Stimulated activated naive B cell treated with anti-CD40 and anti-IgM and Interleukin-4, amounts not matched to agents 10 μg/mL and 1 μg/mL and 100 μg/mL, for 72 hours (primary cell): ENCODE measurements around the gene CTXN2.

Experiments used
- ATAC-seq, 2 donors: fragments of 150-1000 bp; cut with Tn5 transposase; replicated peaks; 2 replicates each; pipeline ENCODE4 v1.10.0; 2021; ENCODE audit warnings: moderate library complexity in 1 of 2
- DNase-seq: peaks from one replicate; pipeline ENCODE4 v3.0.0; 2021
- H3K27ac Mint-ChIP-seq: one replicate; pipeline ENCODE4 v1.8.0; 2022; ENCODE audit warnings: mild to moderate bottlenecking, mixed read lengths
- H3K27me3 Mint-ChIP-seq, 2 donors: one replicate each; pipeline ENCODE4 v1.8.0; 2022; ENCODE audit warnings: mixed read lengths in 2 of 2
- H3K36me3 Mint-ChIP-seq, 2 donors: one replicate each; pipeline ENCODE4 v1.8.0; 2022; ENCODE audit warnings: mixed read lengths in 2 of 2, mild to moderate bottlenecking in 1 of 2
- H3K4me1 Mint-ChIP-seq, 2 donors: one replicate each; pipeline ENCODE4 v1.8.0; 2022; ENCODE audit warnings: mixed read lengths in 2 of 2, mild to moderate bottlenecking in 1 of 2
- H3K4me3 Mint-ChIP-seq, 2 donors: one replicate each; pipeline ENCODE4 v1.8.0; 2022; ENCODE audit warnings: mild to moderate bottlenecking in 2 of 2, mixed read lengths in 2 of 2, moderate library complexity in 1 of 2
- H3K9me3 Mint-ChIP-seq, 2 donors: one replicate each; pipeline ENCODE4 v1.8.0; 2022; ENCODE audit warnings: mixed read lengths in 2 of 2, mild to moderate bottlenecking in 1 of 2

CTXN2 gene

GRCh38 chr15:48178648-48178931 lies 12.9 kb upstream of the CTXN2 start:
- peaks cover 7 to 16% of the 10 kb centered on the region in 2 donors for H3K4me1 Mint-ChIP-seq
- H3K36me3 Mint-ChIP-seq: peaks cover 4 to 10% of the 10 kb centered on the region in 2 donors
- H3K27ac Mint-ChIP-seq: no peak overlapping the region
- peaks cover 12 to 15% of the 10 kb centered on the region in 2 donors for H3K27me3 Mint-ChIP-seq
- ATAC-seq (no peak), DNase-seq (no peak)
- peak overlapping the region; percentile 56 to 72 for H3K4me3 Mint-ChIP-seq
- H3K9me3 Mint-ChIP-seq: peaks cover 0 to 1% of the 10 kb centered on the region in 2 donors

- Mint-ChIP-seq H3K27ac (no peak overlapping the region), H3K9me3 (no peaks in the 10 kb centered on the region), H3K4me3 (no peak overlapping the region), H3K36me3 (no peaks in the 10 kb centered on the region), H3K27me3 (peaks cover 27 to 35% of the 10 kb centered on the region in 2 donors), H3K4me1 (no peaks in the 10 kb centered on the region)
- no peak for DNase-seq
- no peak for ATAC-seq
Measured at GRCh38 chr15:48182749-48183148, 8.7 kb upstream of the CTXN2 start.

GRCh38 chr15:48185529-48185928 lies 5.9 kb upstream of the CTXN2 start:
- no peaks in the 10 kb centered on the region for H3K9me3 Mint-ChIP-seq
- H3K4me1 Mint-ChIP-seq: no peaks in the 10 kb centered on the region
- H3K36me3 Mint-ChIP-seq: no peaks in the 10 kb centered on the region
- H3K27me3 Mint-ChIP-seq: peaks cover 23 to 31% of the 10 kb centered on the region in 2 donors
- H3K4me3 Mint-ChIP-seq: no peak overlapping the region
- H3K27ac Mint-ChIP-seq: no peak overlapping the region
- no peak for ATAC-seq
- DNase-seq: no peak

GRCh38 chr15:48186271-48186670 lies 5.2 kb upstream of the CTXN2 start:
- Mint-ChIP-seq H3K27me3 (peaks cover 30 to 37% of the 10 kb centered on the region in 2 donors), H3K36me3 (no peaks in the 10 kb centered on the region), H3K4me3 (no peak overlapping the region), H3K4me1 (peaks cover 2 to 6% of the 10 kb centered on the region in 2 donors), H3K9me3 (peaks cover 2 to 4% of the 10 kb centered on the region in 2 donors), H3K27ac (no peak overlapping the region)
- DNase-seq (no peak), ATAC-seq (no peak)

- DNase-seq (no peak), ATAC-seq (peak in 1 of 2 donors; percentile 19)
- H3K4me3 Mint-ChIP-seq: peak overlapping the region; percentile 46 to 71
- peaks cover 7 to 12% of the 10 kb centered on the region in 2 donors for H3K4me1 Mint-ChIP-seq
- no peak overlapping the region for H3K27ac Mint-ChIP-seq
- H3K9me3 Mint-ChIP-seq: peaks cover 5 to 7% of the 10 kb centered on the region in 2 donors
- H3K36me3 Mint-ChIP-seq: no peaks in the 10 kb centered on the region
- peaks cover 35 to 42% of the 10 kb centered on the region in 2 donors for H3K27me3 Mint-ChIP-seq
Measured at GRCh38 chr15:48190932-48191573, 412 bp upstream of the CTXN2 start.

- no peaks in the 10 kb centered on the region for H3K4me1 Mint-ChIP-seq
- H3K27ac Mint-ChIP-seq: no peak overlapping the region
- DNase-seq: no peak
- H3K9me3 Mint-ChIP-seq: no peaks in the 10 kb centered on the region
- peak in 1 of 2 donors; percentile 46 for ATAC-seq
- peaks cover 16 to 35% of the 10 kb centered on the region in 2 donors for H3K27me3 Mint-ChIP-seq
- no peak overlapping the region for H3K4me3 Mint-ChIP-seq
- H3K36me3 Mint-ChIP-seq: no peaks in the 10 kb centered on the region
Measured at GRCh38 chr15:48202068-48202467, 10.6 kb downstream of the CTXN2 start.

- H3K27me3 Mint-ChIP-seq: peaks cover 7 to 36% of the 10 kb centered on the region in 2 donors
- H3K9me3 Mint-ChIP-seq: no peaks in the 10 kb centered on the region
- H3K36me3 Mint-ChIP-seq: no peaks in the 10 kb centered on the region
- no peak for ATAC-seq
- H3K4me3 Mint-ChIP-seq: no peak within 1 kb of the TSS
- no peak for DNase-seq
- H3K27ac Mint-ChIP-seq: no peak within 1 kb of the TSS
- H3K4me1 Mint-ChIP-seq: no peaks in the 10 kb centered on the region
Measured at GRCh38 chr15:48205981-48206380, 14.5 kb downstream of the CTXN2 start, which contains the start of gene SLC12A1. SLC12A1 (plus strand) TSS chr15:48206302; CDS start chr15:48207720, 1,418 bp downstream.

- no peak overlapping the region for H3K4me3 Mint-ChIP-seq
- H3K27me3 Mint-ChIP-seq: peaks cover 0 to 6% of the 10 kb centered on the region in 2 donors
- ATAC-seq (no peak), DNase-seq (no peak)
- H3K9me3 Mint-ChIP-seq: no peaks in the 10 kb centered on the region
- H3K27ac Mint-ChIP-seq: no peak overlapping the region
- H3K36me3 Mint-ChIP-seq: no peaks in the 10 kb centered on the region
- no peaks in the 10 kb centered on the region for H3K4me1 Mint-ChIP-seq
Measured at GRCh38 chr15:48221261-48221660, 29.8 kb downstream of the CTXN2 start.

GRCh38 chr15:48221885-48222284 lies 30.4 kb downstream of the CTXN2 start:
- DNase-seq (no peak), ATAC-seq (no peak)
- Mint-ChIP-seq H3K9me3 (no peaks in the 10 kb centered on the region), H3K27me3 (peaks cover 0 to 6% of the 10 kb centered on the region in 2 donors), H3K4me3 (no peak overlapping the region), H3K27ac (no peak overlapping the region), H3K36me3 (no peaks in the 10 kb centered on the region), H3K4me1 (no peaks in the 10 kb centered on the region)

GRCh38 chr15:48222627-48223026 lies 31.2 kb downstream of the CTXN2 start:
- no peak overlapping the region for H3K27ac Mint-ChIP-seq

GRCh38 chr15:48225771-48226170 lies 34.3 kb downstream of the CTXN2 start:
- peaks cover 0 to 3% of the 10 kb centered on the region in 2 donors for H3K27me3 Mint-ChIP-seq
- no peaks in the 10 kb centered on the region for H3K9me3 Mint-ChIP-seq
- H3K4me3 Mint-ChIP-seq: no peak overlapping the region
- no peaks in the 10 kb centered on the region for H3K4me1 Mint-ChIP-seq
- peak; percentile 29 to 68 for ATAC-seq
- H3K36me3 Mint-ChIP-seq: no peaks in the 10 kb centered on the region
- no peak overlapping the region for H3K27ac Mint-ChIP-seq
- DNase-seq: no peak

More at GRCh38 chr15:48222627-48223026, 31.2 kb downstream of the CTXN2 start:
- peaks cover 0 to 6% of the 10 kb centered on the region in 2 donors for H3K27me3 Mint-ChIP-seq
- no peak for DNase-seq
- no peaks in the 10 kb centered on the region for H3K4me1 Mint-ChIP-seq
- no peaks in the 10 kb centered on the region for H3K36me3 Mint-ChIP-seq
- H3K4me3 Mint-ChIP-seq: no peak overlapping the region
- no peaks in the 10 kb centered on the region for H3K9me3 Mint-ChIP-seq
- no peak for ATAC-seq

GRCh38 chr15:48230498-48230897 lies 39.0 kb downstream of the CTXN2 start:
- no peak overlapping the region for H3K4me3 Mint-ChIP-seq
- H3K27me3 Mint-ChIP-seq: no peaks in the 10 kb centered on the region
- no peak for DNase-seq
- H3K4me1 Mint-ChIP-seq: no peaks in the 10 kb centered on the region
- no peak for ATAC-seq
- no peaks in the 10 kb centered on the region for H3K9me3 Mint-ChIP-seq
- no peaks in the 10 kb centered on the region for H3K36me3 Mint-ChIP-seq
- H3K27ac Mint-ChIP-seq: no peak overlapping the region

GRCh38 chr15:48233246-48233645 lies 41.8 kb downstream of the CTXN2 start:
- H3K36me3 Mint-ChIP-seq: no peaks in the 10 kb centered on the region
- H3K4me1 Mint-ChIP-seq: no peaks in the 10 kb centered on the region
- no peak overlapping the region for H3K4me3 Mint-ChIP-seq
- H3K9me3 Mint-ChIP-seq: no peaks in the 10 kb centered on the region
- DNase-seq (no peak), ATAC-seq (no peak)
- H3K27me3 Mint-ChIP-seq: no peaks in the 10 kb centered on the region
- H3K27ac Mint-ChIP-seq: no peak overlapping the region

- no peaks in the 10 kb centered on the region for H3K27me3 Mint-ChIP-seq
- DNase-seq: no peak
- H3K9me3 Mint-ChIP-seq: no peaks in the 10 kb centered on the region
- no peaks in the 10 kb centered on the region for H3K36me3 Mint-ChIP-seq
- ATAC-seq: no peak
- H3K4me1 Mint-ChIP-seq: no peaks in the 10 kb centered on the region
- no peak overlapping the region for H3K27ac Mint-ChIP-seq
- H3K4me3 Mint-ChIP-seq: no peak overlapping the region
Measured at GRCh38 chr15:48239334-48239733, 47.9 kb downstream of the CTXN2 start.

- no peaks in the 10 kb centered on the region for H3K36me3 Mint-ChIP-seq
- H3K9me3 Mint-ChIP-seq: no peaks in the 10 kb centered on the region
Measured at GRCh38 chr15:48242015-48242414, 50.5 kb downstream of the CTXN2 start.

More at GRCh38 chr15:48242015-48242414, 50.5 kb downstream of the CTXN2 start:
- DNase-seq (no peak), ATAC-seq (no peak)
- Mint-ChIP-seq H3K4me3 (no peak overlapping the region), H3K4me1 (no peaks in the 10 kb centered on the region), H3K27ac (no peak overlapping the region), H3K27me3 (no peaks in the 10 kb centered on the region)
